Eye (tissue), 1 donor: ENCODE measurements around the gene CABLES1.
"Not testable (repeated sequence)": the region's sequence is repeated elsewhere in the genome, so short reads cannot be mapped to it uniquely, and the experiment has no call there.

ENCODE experiments used
- DNase-seq: peaks from one replicate; pipeline ENCODE4 v3.0.0-alpha.2; 2015

The CABLES1 gene

DNA sequence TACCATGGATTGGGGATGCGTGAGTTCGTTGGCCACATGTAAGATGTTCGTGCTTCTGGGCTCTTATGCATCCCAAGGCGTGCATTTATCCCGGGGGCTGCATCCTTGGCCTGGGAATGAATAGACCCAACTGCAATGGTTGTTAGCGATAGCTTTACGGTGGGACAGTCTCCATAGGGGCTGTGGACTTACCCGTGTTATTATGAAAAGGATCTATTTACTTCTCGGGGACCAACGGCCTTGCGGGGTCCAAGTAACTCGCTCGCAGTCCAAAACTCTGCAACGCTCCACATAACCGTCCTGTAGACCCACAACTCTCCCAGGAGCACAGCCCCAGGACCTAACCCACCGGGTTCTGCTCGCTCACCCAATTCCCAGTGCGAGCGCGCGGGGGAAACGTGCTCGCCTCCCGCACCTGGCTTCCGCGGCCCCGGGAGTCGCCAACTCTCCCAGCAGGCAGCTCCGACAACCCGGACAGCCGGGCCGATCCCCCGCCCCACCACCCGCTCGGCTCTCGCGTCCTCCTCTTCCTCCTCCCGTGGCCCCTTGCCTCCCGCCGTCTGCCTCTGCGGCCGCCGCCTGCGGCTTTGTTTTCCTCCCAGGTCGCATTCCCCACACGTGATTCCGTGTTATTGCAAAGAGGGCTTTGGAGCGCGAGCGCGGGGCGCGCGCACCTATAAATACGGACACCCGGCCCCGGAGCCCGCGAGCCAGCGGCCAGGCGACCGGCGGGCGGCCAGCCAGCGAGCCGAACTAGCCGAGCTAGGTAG is at the start of gene CABLES1:
Gene CABLES1, plus strand, starts transcription at position 706 of the 770 bp plus-strand sequence. CDS start 278 bp downstream, outside the sequence.
- peak; percentile 90 for DNase-seq

DNA sequence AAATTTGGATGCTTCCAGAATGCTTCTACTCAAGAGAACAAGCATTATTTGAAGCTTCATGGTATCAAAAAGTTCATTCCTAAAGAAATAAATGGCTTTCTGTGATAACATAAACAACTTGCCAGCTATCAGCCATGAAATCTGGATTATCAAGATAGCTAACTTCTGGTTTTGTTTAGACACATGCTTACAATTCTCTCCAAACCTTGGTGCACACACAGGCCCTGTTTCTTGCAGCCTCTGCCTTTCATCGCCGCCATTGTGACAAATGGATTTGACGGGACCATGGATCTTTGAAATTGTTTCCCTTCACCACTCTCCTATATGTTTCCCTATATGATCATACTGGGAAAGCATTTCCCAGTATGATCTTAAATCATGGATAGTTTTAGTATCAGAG is 47.9 kb upstream of the CABLES1 start:
- no peak for DNase-seq

DNA sequence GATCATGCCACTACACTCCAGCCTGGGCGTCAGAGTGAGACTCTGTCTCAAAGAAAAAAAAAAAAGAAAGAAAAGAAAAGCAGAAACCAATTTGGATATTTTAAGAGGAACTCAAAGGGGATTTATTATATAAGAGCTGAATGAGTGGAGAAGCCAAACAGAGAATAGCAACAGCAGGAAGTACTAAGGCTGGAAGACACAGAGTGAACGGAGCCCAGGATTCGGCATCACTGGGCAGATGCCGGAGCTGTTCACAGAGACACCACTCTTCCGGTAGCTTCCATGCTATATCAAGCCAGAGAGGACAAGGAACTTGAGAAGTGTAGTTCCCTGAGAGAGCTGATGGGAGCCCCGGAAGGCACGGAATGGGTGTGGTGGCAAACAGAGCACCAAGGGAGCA is 47.0 kb upstream of the CABLES1 start:
- no peak for DNase-seq

DNA sequence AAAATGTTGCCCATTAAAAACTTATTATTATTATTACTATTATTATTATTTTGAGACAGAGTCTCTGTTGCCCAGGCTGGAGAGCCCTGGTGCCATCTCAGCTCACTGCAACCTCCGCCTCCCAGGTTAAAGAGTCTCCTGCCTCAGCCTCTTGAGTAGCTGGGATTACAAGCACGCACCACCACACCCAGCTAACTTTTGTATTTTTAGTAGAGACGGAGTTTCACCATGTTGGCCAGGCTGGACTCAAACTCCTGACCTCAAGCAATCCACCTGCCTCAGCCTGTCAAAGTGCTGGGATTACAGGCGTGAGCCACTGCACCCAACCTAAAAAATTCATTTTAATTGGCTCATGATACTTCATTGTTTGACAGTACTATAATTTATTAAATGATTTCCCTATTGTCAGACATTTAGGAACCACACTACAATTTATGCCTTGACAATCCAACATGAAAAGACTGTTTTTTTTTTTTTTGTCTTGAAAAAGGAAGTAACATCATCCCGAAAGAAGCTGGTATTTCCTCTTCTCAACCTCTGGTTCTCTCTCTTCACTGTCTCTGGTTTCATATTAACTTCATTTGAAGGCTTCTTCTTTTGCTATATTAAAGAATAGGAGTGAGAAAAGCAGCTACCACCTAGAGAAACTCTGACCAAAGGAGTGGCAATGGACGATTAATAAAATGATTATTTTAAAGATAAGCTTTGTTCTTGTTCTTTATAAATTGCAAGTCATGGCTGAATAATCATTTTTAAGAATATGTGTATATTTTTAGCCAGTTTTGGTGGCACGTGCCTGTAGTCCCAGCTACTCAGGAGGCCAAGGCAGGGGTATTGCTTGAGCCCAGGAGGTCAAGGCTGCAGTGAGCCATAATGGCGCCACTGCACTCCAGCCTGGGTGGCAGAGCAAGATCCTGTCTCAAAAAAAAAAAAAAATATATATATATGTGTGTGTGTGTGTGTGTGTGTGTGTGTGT is 44.0 kb upstream of the CABLES1 start:
- not testable (repeated sequence) for DNase-seq

- DNase-seq = no peak
Measured at GRCh38 chr18:23092121-23092520, 43.2 kb upstream of the CABLES1 start.

GRCh38 chr18:23093130-23093529 is 42.2 kb upstream of the CABLES1 start:
- DNase-seq = not testable (repeated sequence)

DNA sequence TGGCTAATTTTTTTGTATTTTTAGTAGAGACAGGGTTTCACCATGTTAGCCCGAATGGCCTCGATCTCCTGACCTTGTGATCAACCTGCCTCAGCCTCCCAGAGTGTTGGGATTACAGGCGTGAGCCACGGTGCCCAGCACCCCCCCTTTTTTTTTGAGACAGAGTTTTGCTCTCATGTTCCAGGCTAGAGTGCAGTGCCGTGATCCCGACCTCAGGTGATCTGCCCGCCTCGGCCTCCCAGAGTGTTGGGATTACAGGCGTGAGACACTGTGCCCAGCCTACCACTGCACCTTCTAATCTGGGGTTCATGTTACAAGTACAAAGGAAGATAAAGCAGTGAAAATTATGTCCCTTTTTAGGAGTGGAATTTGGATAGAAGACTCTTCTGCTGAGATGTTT is 41.5 kb upstream of the CABLES1 start:
- DNase-seq = no peak

GRCh38 chr18:23094411-23095190 is 40.7 kb upstream of the CABLES1 start:
- DNase-seq = peak; percentile 52

DNA sequence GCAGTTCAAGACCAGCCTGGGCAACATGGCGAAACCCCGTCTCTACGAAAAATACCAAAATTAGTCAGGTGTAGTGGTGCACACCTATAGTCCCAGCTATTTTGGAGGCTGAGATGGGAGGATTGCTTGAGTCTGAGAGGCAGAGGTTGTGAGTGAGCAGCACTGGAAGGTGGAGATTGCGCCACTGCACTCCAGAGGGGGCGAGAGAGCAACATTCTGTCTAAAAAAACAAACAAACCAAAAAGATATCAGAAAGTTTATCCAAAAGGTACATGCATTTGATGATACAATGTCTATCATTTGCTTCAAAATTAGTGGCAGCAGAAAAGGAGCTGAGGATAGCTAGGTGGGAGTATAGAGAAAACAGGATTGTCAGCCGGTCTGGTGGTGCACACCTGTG is 39.8 kb upstream of the CABLES1 start:
- no peak for DNase-seq

DNA sequence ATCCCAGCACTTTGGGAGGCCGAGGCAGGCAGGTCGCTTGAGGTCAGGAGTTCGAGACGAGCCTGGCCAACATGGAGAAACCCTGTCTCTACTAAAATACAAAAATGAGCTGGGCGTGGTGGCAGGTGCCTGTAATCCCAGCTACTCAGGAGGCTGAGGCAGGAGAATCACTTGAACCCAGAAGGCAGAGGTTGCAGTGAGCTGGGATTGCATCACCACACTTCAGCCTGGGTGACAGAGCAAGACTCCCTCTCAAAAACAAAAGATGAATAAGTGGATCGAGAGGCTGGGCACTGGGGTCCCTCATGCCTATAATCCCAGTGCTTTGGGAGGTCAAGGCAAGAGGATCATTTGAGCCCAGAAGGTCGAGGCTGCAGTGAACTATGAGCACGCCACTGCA is 38.3 kb upstream of the CABLES1 start:
- not testable (repeated sequence) for DNase-seq

DNA sequence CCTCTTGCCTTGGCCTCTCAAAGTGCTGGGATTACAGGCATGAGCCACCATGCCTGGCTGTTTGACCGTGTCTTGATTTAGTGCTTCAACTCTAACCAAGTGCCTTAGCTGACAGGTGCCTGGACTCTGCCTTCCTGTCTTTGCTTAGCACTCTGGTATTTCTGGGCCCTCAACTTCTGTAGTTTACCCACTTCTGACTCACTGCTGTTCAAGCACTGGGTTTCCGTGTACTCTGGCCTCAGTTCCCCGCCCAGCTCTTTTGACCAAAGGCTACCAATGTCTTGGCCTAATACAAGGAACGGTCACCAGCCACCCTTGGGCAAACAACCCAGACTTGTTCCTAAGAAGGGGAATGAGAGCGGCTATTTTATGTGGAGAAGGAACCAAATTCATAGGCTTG is 35.7 kb upstream of the CABLES1 start:
- no peak for DNase-seq

GRCh38 chr18:23101861-23102432 is 33.3 kb upstream of the CABLES1 start:
- DNase-seq = no peak

DNA sequence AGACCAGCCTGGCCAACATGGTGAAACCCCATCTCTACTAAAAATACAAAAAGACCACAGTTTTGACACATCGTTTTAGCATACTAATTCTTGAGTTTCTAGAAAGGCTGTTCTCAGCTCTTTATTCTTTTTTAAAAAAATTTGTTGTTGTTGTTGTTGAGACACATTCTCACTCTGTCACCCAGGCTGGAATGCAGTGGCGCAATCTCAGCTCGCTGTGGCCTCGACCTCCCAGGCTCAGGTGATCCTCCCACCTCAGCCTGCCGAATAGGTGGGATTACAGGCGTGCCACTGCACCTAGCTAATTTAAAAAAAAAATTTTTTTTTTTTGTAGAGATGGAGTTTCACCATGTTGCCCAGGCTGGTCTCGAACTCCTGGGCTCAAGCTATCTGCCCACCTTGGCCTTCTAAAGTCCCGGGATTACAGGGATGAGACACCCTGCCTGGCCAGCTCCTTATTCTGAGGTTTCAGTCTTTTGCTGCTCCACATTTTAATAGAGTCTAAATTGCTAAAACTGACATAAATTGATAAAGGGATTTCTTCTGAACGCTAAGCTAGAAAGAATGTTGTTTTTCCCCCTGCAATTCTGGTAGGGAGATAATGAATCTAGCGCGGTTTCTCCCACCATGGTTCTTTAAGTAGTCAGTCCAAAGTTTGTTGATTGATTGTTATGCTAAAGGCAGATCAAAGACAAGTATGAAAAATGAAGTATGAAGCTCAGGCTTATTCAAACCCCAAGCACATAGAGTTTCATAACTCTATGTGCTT is 32.6 kb upstream of the CABLES1 start:
- DNase-seq = no peak

DNA sequence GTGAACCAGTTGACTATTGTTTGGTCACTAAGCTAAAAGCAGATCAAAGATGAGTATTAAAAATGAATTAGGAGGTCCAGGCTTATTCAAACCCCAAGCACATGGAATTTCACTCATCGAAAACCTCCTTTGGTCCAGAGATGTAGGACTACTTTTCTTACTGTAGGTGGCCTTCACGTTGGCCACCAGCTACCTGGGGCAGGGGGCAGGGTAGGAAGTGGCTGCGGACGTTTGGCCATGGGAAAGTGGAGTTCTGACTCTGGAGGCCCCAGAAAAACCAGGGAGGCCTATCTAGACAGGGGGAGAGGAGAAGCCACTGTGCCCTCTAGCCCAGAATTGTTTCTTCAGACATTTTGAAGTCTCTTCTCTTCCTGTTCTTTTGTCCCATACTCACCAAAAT is 31.8 kb upstream of the CABLES1 start:
- DNase-seq = no peak

DNA sequence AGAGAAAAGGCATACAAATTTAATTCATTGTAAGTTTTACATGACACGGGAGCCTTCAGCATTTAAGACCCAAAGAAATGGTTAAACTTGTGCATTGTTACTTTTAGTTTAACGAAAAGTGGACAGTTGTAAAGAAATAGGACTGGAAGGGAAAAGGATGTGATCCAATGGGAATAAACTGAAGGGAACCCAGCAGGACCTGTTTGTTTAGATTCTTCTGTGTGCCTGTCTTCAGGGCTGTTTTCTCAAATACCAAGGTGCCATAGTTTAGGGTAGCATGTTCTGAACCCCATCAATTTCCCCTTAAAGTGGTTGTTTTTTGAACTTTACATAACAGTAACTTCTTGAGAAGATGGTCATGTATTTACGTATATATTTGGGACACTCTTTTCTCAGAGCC is 30.3 kb upstream of the CABLES1 start:
- no peak for DNase-seq

DNA sequence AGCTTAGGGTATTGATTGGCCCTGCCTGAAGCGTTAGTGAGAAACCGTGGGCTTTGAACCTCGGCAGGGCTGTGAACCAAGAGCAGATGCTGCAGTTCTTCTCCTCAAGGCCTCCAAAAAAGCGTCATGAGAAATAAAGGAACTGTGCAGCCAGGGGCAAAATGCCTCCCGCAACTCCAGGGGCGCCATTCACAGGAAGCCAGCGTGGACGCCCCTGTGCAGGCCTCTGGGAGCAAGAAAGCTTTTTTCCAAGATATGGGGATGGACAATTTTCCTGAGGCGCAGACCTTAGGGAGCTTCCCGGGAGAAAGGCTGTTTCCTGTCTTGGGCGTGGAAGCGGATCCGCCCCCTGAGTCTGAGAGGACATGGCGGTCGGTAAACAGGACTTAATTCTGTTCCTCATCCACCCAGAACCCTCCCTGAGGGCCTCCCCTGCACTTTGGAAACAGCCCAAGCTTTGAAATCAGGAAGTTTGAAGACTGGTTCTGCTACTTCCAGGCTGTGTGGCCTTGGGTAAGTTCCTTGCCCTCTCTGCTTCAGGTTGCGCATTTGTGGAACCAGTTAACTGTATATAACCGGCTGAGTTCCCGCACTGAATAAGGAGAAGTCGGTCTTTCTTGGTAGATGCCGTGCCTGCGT is 29.6 kb upstream of the CABLES1 start:
- no peak for DNase-seq

GRCh38 chr18:23106575-23106974 is 28.7 kb upstream of the CABLES1 start:
- DNase-seq = peak; percentile 33

DNA sequence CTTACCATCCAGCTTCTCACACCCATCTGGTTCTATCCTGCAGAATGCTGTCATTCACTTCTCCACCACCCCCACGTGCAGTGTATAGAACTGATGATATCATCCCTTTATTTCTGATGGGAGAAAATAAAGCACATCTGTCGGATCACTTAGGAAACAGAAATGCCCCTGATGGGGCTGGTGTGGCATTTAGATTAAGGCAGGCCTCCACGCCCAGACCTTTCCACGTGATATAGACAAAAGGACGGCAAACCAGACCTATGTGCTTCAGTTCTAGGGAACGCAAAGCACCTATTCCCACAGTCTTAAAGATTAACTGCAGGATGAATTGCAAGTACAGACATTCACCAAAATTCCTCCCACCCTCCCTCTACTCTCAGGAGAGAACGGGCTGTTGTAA is 27.6 kb upstream of the CABLES1 start:
- DNase-seq = peak; percentile 13

DNA sequence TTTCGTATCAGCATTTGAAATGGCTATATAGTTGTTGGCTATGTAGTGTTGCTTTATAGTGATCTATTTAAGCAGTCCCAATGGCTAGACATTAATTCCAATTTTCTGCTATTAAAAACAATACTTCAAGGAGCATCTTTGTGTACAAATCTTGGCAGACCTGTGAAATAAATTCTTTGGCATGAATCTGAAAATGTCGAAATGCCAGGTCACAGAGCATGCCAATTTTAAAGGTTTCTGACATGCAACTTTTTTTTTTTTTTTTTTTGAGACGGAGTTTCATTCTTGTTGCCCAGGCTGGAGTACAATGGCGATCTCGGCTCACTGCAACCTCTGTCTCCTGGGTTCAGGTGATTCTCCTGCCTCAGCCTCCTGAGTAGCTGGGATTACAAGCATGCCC is 26.8 kb upstream of the CABLES1 start:
- no peak for DNase-seq

DNA sequence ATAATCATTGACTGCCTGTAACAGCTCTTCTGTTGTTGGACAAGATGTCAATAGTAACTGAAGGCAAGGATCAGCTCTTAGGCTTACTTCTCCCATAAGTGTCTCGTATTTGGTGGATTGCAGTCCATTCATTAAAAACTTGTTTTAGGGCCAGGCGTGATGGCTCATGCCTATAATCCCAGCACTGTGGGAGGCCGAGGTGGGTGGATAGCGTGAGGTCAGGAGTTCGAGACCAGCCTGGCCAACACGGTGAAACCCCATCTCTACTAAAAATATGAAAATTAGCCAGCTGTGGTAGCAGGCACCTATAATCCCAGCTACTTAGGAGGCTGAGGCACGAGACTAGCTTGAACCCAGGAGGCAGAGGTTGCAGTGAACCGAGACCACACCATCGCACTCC is 26.1 kb upstream of the CABLES1 start:
- not testable (repeated sequence) for DNase-seq

DNA sequence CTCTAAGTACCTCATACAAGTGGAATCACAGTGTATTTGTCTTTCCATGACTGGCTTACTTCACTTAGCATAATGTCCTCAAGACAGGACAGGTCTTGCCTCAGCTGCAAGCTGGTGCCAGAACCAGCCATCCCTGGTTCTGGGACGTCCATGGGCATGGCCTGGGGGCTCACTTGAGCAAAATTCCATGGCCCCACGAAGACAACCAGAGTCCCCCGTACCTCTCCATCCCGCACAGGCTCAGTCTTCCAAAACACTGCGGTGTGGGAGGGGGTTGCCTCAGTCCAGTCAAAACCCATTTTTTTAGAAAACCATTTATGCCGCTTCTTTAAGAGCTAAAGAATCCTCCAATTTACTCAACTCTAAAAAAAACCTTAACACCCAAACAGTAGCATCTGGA is 21.7 kb upstream of the CABLES1 start:
- no peak for DNase-seq
